Measurements from ENCODE around the gene SSMEM1. TPM values are rescaled to one million over a fixed set of nuclear protein-coding genes. Genes with fewer than 3 reads are reported as not detected.

SSMEM1 gene
- total and polyA plus RNA-seq, 9 of the 15 experiments (the other 6 are each of a cell fraction or from before 2014, with no cell fraction given), result 0.10 to 0.28 (median 0.18) TPM; not detected in 4

DNA sequence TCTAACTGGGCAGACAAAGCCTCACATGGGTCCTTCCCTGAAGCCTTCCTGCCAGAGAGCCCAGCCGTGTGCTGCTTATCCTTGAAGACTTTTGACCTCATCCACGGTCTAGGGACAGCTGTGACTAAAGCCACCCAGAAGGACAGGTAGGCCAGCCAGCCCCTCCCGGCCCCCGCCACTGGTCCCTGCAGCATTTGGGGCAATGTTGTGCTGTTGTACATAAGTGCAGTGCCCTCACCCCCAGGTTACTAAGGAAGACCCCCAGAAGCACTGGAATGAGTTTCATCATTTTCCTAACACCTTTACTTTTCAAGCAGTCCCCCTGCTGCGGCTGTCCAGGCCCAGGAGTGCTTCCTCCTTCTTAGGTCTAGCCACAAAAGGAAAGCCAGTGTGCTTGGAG, 45.5 kb upstream of the SSMEM1 start:
- POLR2A ChIA-PET, result interaction anchor here (0.6 to 2.9 kb wide), 6 partner anchors 9 to 27 kb away, joined by 3 to 34 read pairs (median 3); no protein-coding TSS in a partner anchor

More for the DNA sequence above, 45.5 kb upstream of the SSMEM1 start:
- no peak overlapping the region for H3K9ac ChIP-seq (ENCODE audit: insufficient read depth in 1 of 2, low read depth in 2 of 2, low read length in 2 of 2)
- no peak overlapping the region for H3K4me2 ChIP-seq (ENCODE audit: insufficient read depth, low read length)
- H3K27ac ChIP-seq (ENCODE audit: extremely low read depth, low read depth, low read length), result no peak overlapping the region
- TF ChIP-seq HDAC1 (IDR thresholded peaks at IDR 0.05) (no peak), CCNT2 (IDR thresholded peaks at IDR 0.05; ENCODE audit: borderline replicate concordance, extremely low read depth, insufficient read length, low read depth, low read length) (no peak), NEUROD1 (IDR thresholded peaks at IDR 0.05; ENCODE audit: borderline replicate concordance, low read depth, low read length, partially characterized antibody) (no peak), CSDE1 (IDR thresholded peaks at IDR 0.05) (no peak), MED1 (CRISPR knock-in tag; IDR thresholded peaks at IDR 0.05; ENCODE audit: borderline replicate concordance) (no peak), PHF20 (IDR thresholded peaks at IDR 0.05; ENCODE audit: partially characterized antibody) (no peak), ZBTB8A (IDR thresholded peaks at IDR 0.05; ENCODE audit: partially characterized antibody) (no peak), RFX5 (IDR thresholded peaks at IDR 0.05; ENCODE audit: low read depth, low read length) (no peak), FOXJ2 (tag; IDR thresholded peaks at IDR 0.05) (no peak), XRCC4 (IDR thresholded peaks at IDR 0.05; ENCODE audit: extremely low read depth, insufficient read depth, insufficient read length) (no peak), THRAP3 (IDR thresholded peaks at IDR 0.05; ENCODE audit: borderline replicate concordance) (no peak)
- TF ChIP-seq, protein P1, sequence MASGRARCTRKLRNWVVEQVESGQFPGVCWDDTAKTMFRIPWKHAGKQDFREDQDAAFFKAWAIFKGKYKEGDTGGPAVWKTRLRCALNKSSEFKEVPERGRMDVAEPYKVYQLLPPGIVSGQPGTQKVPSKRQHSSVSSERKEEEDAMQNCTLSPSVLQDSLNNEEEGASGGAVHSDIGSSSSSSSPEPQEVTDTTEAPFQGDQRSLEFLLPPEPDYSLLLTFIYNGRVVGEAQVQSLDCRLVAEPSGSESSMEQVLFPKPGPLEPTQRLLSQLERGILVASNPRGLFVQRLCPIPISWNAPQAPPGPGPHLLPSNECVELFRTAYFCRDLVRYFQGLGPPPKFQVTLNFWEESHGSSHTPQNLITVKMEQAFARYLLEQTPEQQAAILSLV (tag; IDR thresholded peaks at IDR 0.05), result no peak
- TF ChIP-seq, protein P2, sequence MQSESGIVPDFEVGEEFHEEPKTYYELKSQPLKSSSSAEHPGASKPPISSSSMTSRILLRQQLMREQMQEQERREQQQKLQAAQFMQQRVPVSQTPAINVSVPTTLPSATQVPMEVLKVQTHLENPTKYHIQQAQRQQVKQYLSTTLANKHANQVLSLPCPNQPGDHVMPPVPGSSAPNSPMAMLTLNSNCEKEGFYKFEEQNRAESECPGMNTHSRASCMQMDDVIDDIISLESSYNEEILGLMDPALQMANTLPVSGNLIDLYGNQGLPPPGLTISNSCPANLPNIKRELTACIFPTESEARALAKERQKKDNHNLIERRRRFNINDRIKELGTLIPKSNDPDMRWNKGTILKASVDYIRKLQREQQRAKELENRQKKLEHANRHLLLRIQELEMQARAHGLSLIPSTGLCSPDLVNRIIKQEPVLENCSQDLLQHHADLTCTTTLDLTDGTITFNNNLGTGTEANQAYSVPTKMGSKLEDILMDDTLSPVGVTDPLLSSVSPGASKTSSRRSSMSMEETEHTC (IDR thresholded peaks at IDR 0.05), result no peak
- peaks cover 7% of the 10 kb centered on the region; the same call in 1 of the 2 replicates for H3K9me3 ChIP-seq (replicated peaks; ENCODE audit: control insufficient read depth, insufficient read depth, low read depth, low read length)
- H3K27me3 ChIP-seq (ENCODE audit: control insufficient read depth in 2 of 2, insufficient read depth in 2 of 2, low read length in 2 of 2), result no peaks in the 10 kb centered on the region
- H3K36me3 ChIP-seq (ENCODE audit: control insufficient read depth, insufficient read depth, low read length), result peaks cover 85% of the 10 kb centered on the region
- H3K4me3 ChIP-seq, result no peak overlapping the region
- H2AFZ ChIP-seq (ENCODE audit: low read depth, low read length), result no peak overlapping the region
- CTCF ChIA-PET (ENCODE audit: low intra/inter-chr PET ratio), result no interaction called here
- H3K9me1 ChIP-seq (ENCODE audit: control insufficient read depth, insufficient read depth, low read length), result no peaks in the 10 kb centered on the region
- H3K79me2 ChIP-seq (ENCODE audit: control insufficient read depth, insufficient read depth, low read length), result no peaks in the 10 kb centered on the region
- 98% methylated on average over 5 of the region's 5 CpGs for WGBS (ENCODE audit: insufficient coverage, low coverage, missing lambda C conversion rate)
- no peaks in the 10 kb centered on the region for H3K4me1 ChIP-seq (replicated peaks in 1 of 2; ENCODE audit: control insufficient read depth in 2 of 2, insufficient read depth in 2 of 2, low read length in 2 of 2)
- no peaks in the 10 kb centered on the region for H4K20me1 ChIP-seq (replicated peaks; ENCODE audit: control insufficient read depth, insufficient read depth, low read length)
- in situ Hi-C loops (cut with MboI), result no loop called here
- no TSS peak for BruUV-seq (replicated peaks)
- DNase-seq (ENCODE audit: extremely low read depth in 1 of 4, low spot score in 3 of 4) (no peak), ATAC-seq (no peak), FAIRE-seq (no peak)
- intact Hi-C loops (cut with micrococcal nuclease), result no loop called here
